Left ventricle myocardium inferior (tissue), 1 donor: Measurements from ENCODE around the gene PAPOLG. TPM values are rescaled to one million over a fixed set of nuclear protein-coding genes. Genes with fewer than 3 reads are reported as not detected.

Source experiments
- DNase-seq: peaks from one replicate; pipeline ENCODE4 v3.0.0-alpha.2; 2020
- H3K27ac ChIP-seq: fragments of 200-600 bp; replicated peaks from 2 replicates; pipeline ENCODE4 v1.8.0; 2021
- H3K27me3 ChIP-seq: fragments of 200-600 bp; 2 replicates; pipeline ENCODE4 v1.8.0; 2021; ENCODE audit warnings: low read depth
- H3K36me3 ChIP-seq: fragments of 200-600 bp; 2 replicates; pipeline ENCODE4 v1.8.0; 2021
- H3K4me1 ChIP-seq: fragments of 200-600 bp; 2 replicates; pipeline ENCODE4 v1.8.0; 2021
- H3K4me3 ChIP-seq: fragments of 200-600 bp; 2 replicates; pipeline ENCODE4 v1.8.0; 2021; ENCODE audit warnings: mild to moderate bottlenecking, moderate library complexity
- H3K9me3 ChIP-seq: fragments of 200-600 bp; replicated peaks from 2 replicates; pipeline ENCODE4 v1.8.0; 2021
- intact Hi-C: fragments of 100-400 bp; cut with micrococcal nuclease; formaldehyde crosslinking; loops from one replicate; pipeline ENCODE4 v1.11.0; 2022
- total RNA-seq: library from RNA; stranded (reverse); fragmentation: NEBNext Ultra II Directional; extraction: Animal tissue kit (Norgen Biotek cat#: 25700); gene quantifications from one replicate; pipeline ENCODE4 v1.2.1, GENCODE V29; 2021
- TF ChIP-seq, protein P1 (sequence below): fragments of 200-600 bp; IDR thresholded peaks from 2 replicates; pipeline ENCODE4 v1.8.0; 2021; ENCODE audit warnings: antibody characterized with exemption, mild to moderate bottlenecking, borderline replicate concordance
- donor health status: DM: no; HTN: yes; CAD: no; lungs with severe emphysema.

PAPOLG gene
- total RNA-seq, 1 donor from 2014 or later = 6.9 TPM

DNA sequence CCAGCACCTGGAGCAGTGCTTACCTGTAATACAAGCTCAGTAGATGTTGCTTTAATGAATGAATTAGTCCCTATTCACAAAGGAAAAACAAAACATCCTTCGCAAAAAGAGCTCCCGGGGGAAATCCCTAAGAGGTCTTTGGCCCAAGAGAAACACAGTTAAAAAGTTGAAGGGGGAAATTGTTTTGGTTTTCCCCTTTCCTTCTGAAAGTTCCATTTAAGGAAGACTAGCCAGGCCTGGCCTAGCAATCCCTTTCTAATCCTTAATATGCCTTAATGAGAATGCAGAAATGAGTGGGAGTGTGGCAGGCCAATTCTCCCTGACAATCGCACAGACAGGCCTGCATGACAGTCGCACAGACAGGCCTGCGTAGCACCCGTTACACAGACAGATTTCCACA is 91.8 kb downstream of the PAPOLG start:
- Histone ChIP-seq H3K36me3 (no peaks in the 10 kb centered on the region), H3K27me3 (no peaks in the 10 kb centered on the region), H3K4me3 (no peak overlapping the region), H3K9me3 (no peaks in the 10 kb centered on the region), H3K4me1 (no peaks in the 10 kb centered on the region), H3K27ac (no peak overlapping the region)
- TF ChIP-seq, protein P1, sequence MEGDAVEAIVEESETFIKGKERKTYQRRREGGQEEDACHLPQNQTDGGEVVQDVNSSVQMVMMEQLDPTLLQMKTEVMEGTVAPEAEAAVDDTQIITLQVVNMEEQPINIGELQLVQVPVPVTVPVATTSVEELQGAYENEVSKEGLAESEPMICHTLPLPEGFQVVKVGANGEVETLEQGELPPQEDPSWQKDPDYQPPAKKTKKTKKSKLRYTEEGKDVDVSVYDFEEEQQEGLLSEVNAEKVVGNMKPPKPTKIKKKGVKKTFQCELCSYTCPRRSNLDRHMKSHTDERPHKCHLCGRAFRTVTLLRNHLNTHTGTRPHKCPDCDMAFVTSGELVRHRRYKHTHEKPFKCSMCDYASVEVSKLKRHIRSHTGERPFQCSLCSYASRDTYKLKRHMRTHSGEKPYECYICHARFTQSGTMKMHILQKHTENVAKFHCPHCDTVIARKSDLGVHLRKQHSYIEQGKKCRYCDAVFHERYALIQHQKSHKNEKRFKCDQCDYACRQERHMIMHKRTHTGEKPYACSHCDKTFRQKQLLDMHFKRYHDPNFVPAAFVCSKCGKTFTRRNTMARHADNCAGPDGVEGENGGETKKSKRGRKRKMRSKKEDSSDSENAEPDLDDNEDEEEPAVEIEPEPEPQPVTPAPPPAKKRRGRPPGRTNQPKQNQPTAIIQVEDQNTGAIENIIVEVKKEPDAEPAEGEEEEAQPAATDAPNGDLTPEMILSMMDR = no peak
- intact Hi-C loops = no loop called here
- no peak for DNase-seq

Other genes starting within 250 kb of the PAPOLG start
- gene BCL11A, start 202.6 kb upstream of the PAPOLG start, total RNA-seq = 27.1 TPM
- gene REL, start 125.3 kb downstream of the PAPOLG start, total RNA-seq = 5.0 TPM